HepG2 (cell line): ENCODE results near the gene NBL1. TPM values are rescaled to one million over a fixed set of nuclear protein-coding genes. Genes with fewer than 3 reads are reported as not detected.
A peak's percentile ranks its signal among the peaks of the same experiment; 100 is the strongest.

Experiments used
- ATAC-seq: fragments of 200-7000 bp; cut with Tn5 transposase; 3 replicates; pipeline ENCODE4 v1.9.1; 2020; ENCODE audit warnings: mild to moderate bottlenecking, moderate library complexity
- BruUV-seq: library from RNA; stranded (reverse); fragments of 400-500 nt; replicated peaks from 2 replicates; lab custom pipeline; 2021; lab: Mats Ljungman, UMichigan
- CTCF ChIA-PET: fragments of 300-600 bp; formaldehyde crosslinking; extraction: SDS; loops from one replicate; lab custom pipeline; 2021; ENCODE audit warnings: low total read pairs, inconsistent platforms, low intra/inter-chr PET ratio; lab: Yijun Ruan, JAX
- POLR2A ChIA-PET: fragments of 350-600 bp; sonication (Branson Sonifier 250); formaldehyde crosslinking; loops from one replicate; lab custom pipeline; 2020; ENCODE audit warnings: antibody characterized with exemption, inconsistent platforms; lab: Yijun Ruan, JAX
- DNase-seq: peaks from one replicate; pipeline ENCODE4 v3.0.0-alpha.2; 2015; ENCODE audit warnings: low spot score
- FAIRE-seq: peaks from 3 replicates; lab custom pipeline; 2011; peaks lifted over from hg19 to GRCh38; lab: Jason Lieb, UNC
- H2AFZ ChIP-seq: one replicate; pipeline ENCODE4 v1.6.1; 2011; ENCODE audit warnings: low read length, inconsistent platforms
- H3K27ac ChIP-seq: fragments of 300-600 bp; 3 replicates; pipeline ENCODE4 v1.8.0; 2011; ENCODE audit warnings: mixed run types, mild to moderate bottlenecking, mixed read lengths, low read length, inconsistent platforms; ENCODE audit not compliant: insufficient read depth; ENCODE audit errors: extremely low read length
- H3K27me3 ChIP-seq, 2 experiments: fragments of 200-600 bp in 1 of 2; 2 replicates in 1 of 2; 3 replicates in 1 of 2; pipeline versions ENCODE4 v1.6.0 to v1.8.0; 2011; ENCODE audit warnings: low read length in 2 of 2, mild to moderate bottlenecking in 2 of 2, moderate library complexity in 2 of 2, inconsistent platforms in 1 of 2; ENCODE audit not compliant: insufficient read depth in 2 of 2, control insufficient read depth in 1 of 2
- H3K36me3 ChIP-seq, 2 experiments: fragments of 200-600 bp in 1 of 2; replicated peaks in 1 of 2; 2 replicates in 1 of 2; 3 replicates in 1 of 2; pipeline versions ENCODE4 v1.5.1 to v1.8.0; 2011; ENCODE audit warnings: low read length in 2 of 2, inconsistent platforms in 1 of 2; ENCODE audit not compliant: insufficient read depth in 2 of 2, control insufficient read depth in 1 of 2
- H3K4me1 ChIP-seq: 2 replicates; pipeline ENCODE4 v1.5.1; 2012; ENCODE audit warnings: low read length, inconsistent platforms; ENCODE audit not compliant: insufficient read depth
- H3K4me2 ChIP-seq: 2 replicates; pipeline ENCODE4 v1.6.0; 2011; ENCODE audit warnings: low read depth, low read length, inconsistent platforms
- H3K4me3 ChIP-seq, 3 experiments: fragments of 200-600 bp in 1 of 3; sonication (generic), shearing (Covaris generic) in 1 of 3; replicated peaks in 1 of 3; 2 replicates each; pipeline ENCODE4 v1.5.1; 2011 to 2016; ENCODE audit warnings: low read length in 3 of 3, inconsistent platforms in 2 of 3, low read depth in 2 of 3, mild to moderate bottlenecking in 2 of 3, control low read depth in 1 of 3, mixed read lengths in 1 of 3; ENCODE audit not compliant: insufficient read depth in 1 of 3
- H3K79me2 ChIP-seq: one replicate; pipeline ENCODE4 v1.6.1; 2011; ENCODE audit warnings: low read length, inconsistent platforms; ENCODE audit not compliant: insufficient read depth
- H3K9ac ChIP-seq: 2 replicates; pipeline ENCODE4 v1.6.0; 2011; ENCODE audit warnings: mild to moderate bottlenecking, low read depth, low read length, inconsistent platforms; ENCODE audit not compliant: insufficient read depth
- H3K9me3 ChIP-seq: 2 replicates; pipeline ENCODE4 v1.5.1; 2012; ENCODE audit warnings: mild to moderate bottlenecking, low read length
- H4K20me1 ChIP-seq: 2 replicates; pipeline ENCODE4 v1.6.0; 2011; ENCODE audit warnings: inconsistent platforms, mild to moderate bottlenecking, low read length, moderate library complexity; ENCODE audit not compliant: insufficient read depth
- ARID5B ChIP-seq: IDR thresholded peaks from 2 replicates; pipeline ENCODE4 v1.4.0; 2020; ENCODE audit warnings: mild to moderate bottlenecking, missing genetic modification reagents
- FOSL2 ChIP-seq: sonication (generic); formaldehyde crosslinking; IDR thresholded peaks from 2 replicates; pipeline ENCODE4 v1.4.0; 2020; ENCODE audit warnings: missing genetic modification reagents
- KLF15 ChIP-seq: sonication (generic); formaldehyde crosslinking; IDR thresholded peaks from 2 replicates; pipeline ENCODE4 v1.8.1; 2023; ENCODE audit warnings: borderline replicate concordance, mild to moderate bottlenecking, inconsistent platforms, missing genetic modification reagents, mixed read lengths
- MAF1 ChIP-seq: sonication (generic); formaldehyde crosslinking; IDR thresholded peaks from 2 replicates; pipeline ENCODE4 v1.5.0; 2020; ENCODE audit warnings: missing genetic modification reagents, borderline replicate concordance
- MXI1 ChIP-seq: IDR thresholded peaks from 3 replicates; pipeline ENCODE4 v1.6.1; 2012; ENCODE audit warnings: low read depth, low read length, inconsistent platforms, borderline replicate concordance
- SAP130 ChIP-seq: IDR thresholded peaks from 2 replicates; pipeline ENCODE4 v1.6.1; 2016; ENCODE audit warnings: low read depth
- TCF7 ChIP-seq: sonication (generic); IDR thresholded peaks from 2 replicates; pipeline ENCODE4 v1.6.1; 2016; ENCODE audit warnings: antibody characterized with exemption, low read depth
- WGBS: methylation state at CpG from one replicate; pipeline ENCODE4 v1.1.6; 2017; ENCODE audit warnings: low lambda C conversion rate; 5-methylcytosine and 5-hydroxymethylcytosine counted together
- in situ Hi-C: cut with HindIII; loops from 2 replicates; pipeline ENCODE4 v1.10.0; 2017; ENCODE audit warnings: low pct_unique_long_range_greater_than_20kb; ENCODE audit not compliant: extremely low pct_ligation_motif_present
- intact Hi-C: fragments of 100-400 bp; cut with micrococcal nuclease; formaldehyde crosslinking; loops from one replicate; pipeline ENCODE4 v1.10.0; 2022; ENCODE audit not compliant: unreplicated experiment
- polyA plus RNA-seq, 8 experiments: library from polyadenylated mRNA; depleted of rRNA in 3 of 8; stranded (reverse) in 7 of 8; unstranded in 1 of 8; fragments of >200 nt; fragmentation: Illumina TruSeq in 4 of 8; extraction: Trizol in 4 of 8; gene quantifications; 2 replicates each; pipeline versions ENCODE4 v1.2.1 to v1.2.3, GENCODE V29; 2011 to 2016; ENCODE audit warnings: low read depth in 4 of 8, missing spikeins in 1 of 8, mixed read lengths in 1 of 8; ENCODE audit not compliant: insufficient read depth in 1 of 8
- total RNA-seq, 5 experiments: library from RNA; depleted of rRNA; stranded (reverse); fragments of >200 nt; fragmentation: Illumina TruSeq; extraction: Trizol; gene quantifications; 2 replicates each; pipeline ENCODE4 v1.2.3, GENCODE V29; 2016; ENCODE audit warnings: low read depth in 1 of 5

Gene NBL1
- total and polyA plus RNA-seq, 2 of the 13 experiments (the other 11 are each of a cell fraction or from before 2014, with no cell fraction given), result 2.7 to 13.8 TPM

GRCh38 chr1:19654386-19654785, 10.3 kb downstream of the NBL1 start:
- ChIA-PET POLR2A (interaction anchor here (1.5 kb wide), 1 partner anchor 342 kb away, joined by 4 read pairs; the partner anchor contains the start of genes AKR7A2 and SLC66A1), CTCF (interaction anchor here (1.2 to 2.1 kb wide), 4 partner anchors 263 to 313 kb away, joined by 3 to 9 read pairs (median 4); no protein-coding TSS in a partner anchor)
- TF ChIP-seq SAP130 (CRISPR knock-in tag), result peak; percentile 33; the same call in 1 of the 2 replicates
- no peak for TF ChIP-seq KLF15
- peak; percentile 10; the same call in 1 of the 2 replicates for TF ChIP-seq ARID5B (CRISPR knock-in tag)
- no peak for TF ChIP-seq MXI1
- no peak for TF ChIP-seq MAF1 (CRISPR knock-in tag)
- peak; percentile 84 for TF ChIP-seq FOSL2 (CRISPR knock-in tag)
- TF ChIP-seq TCF7, result peak; percentile 44; the same call in 1 of the 2 replicates
- intact Hi-C loops (no loop called here), in situ Hi-C loops (no loop called here)
- Histone ChIP-seq H3K4me3 (no peak overlapping the region), H3K79me2 (no peaks in the 10 kb centered on the region), H3K36me3 (no peaks in the 10 kb centered on the region), H3K4me2 (no peak overlapping the region), H2AFZ (no peak overlapping the region), H3K9me3 (no peaks in the 10 kb centered on the region), H3K4me1 (peaks cover 27% of the 10 kb centered on the region), H3K9ac (no peak overlapping the region), H4K20me1 (no peaks in the 10 kb centered on the region), H3K27me3 (no peaks in the 10 kb centered on the region), H3K27ac (no peak overlapping the region)
- ATAC-seq, result peak; percentile 5; the same call in 1 of the 3 replicates
- no TSS peak for BruUV-seq
- no peak for FAIRE-seq
- DNase-seq, result peak; percentile 39
- WGBS, result 65% methylated on average over 5 of the region's 5 CpGs
